HEK293 (cell line): Measurements from ENCODE around the gene KCNC2.

Source experiments
- CTCF ChIA-PET: fragments of 350-600 bp; formaldehyde crosslinking; extraction: SDS; loops from one replicate; lab custom pipeline; 2021; ENCODE audit warnings: antibody characterized with exemption; lab: Yijun Ruan, JAX
- POLR2A ChIA-PET: fragments of 300-600 bp; formaldehyde crosslinking; extraction: SDS; loops from one replicate; lab custom pipeline; 2020; ENCODE audit warnings: antibody characterized with exemption, inconsistent platforms; lab: Yijun Ruan, JAX
- H3K27ac ChIP-seq: fragments of 200-500 bp; sonication (Bioruptor generic); 2 replicates; pipeline ENCODE4 v1.5.1; 2014; ENCODE audit warnings: low read depth, low read length, control low read depth, inconsistent platforms; ENCODE audit errors: extremely low read depth
- H3K36me3 ChIP-seq, 2 experiments: fragments of 200-500 bp in 1 of 2; sonication (Bioruptor generic) in 1 of 2; 1 replicate in 1 of 2; 2 replicates in 1 of 2; pipeline ENCODE4 v1.5.1; 2014 to 2017; ENCODE audit warnings: inconsistent platforms in 2 of 2, low read length in 2 of 2; ENCODE audit not compliant: control insufficient read depth in 2 of 2, insufficient read depth in 1 of 2
- H3K4me1 ChIP-seq: fragments of 200-500 bp; sonication (Bioruptor generic); 2 replicates; pipeline ENCODE4 v1.5.1; 2014; ENCODE audit warnings: mild to moderate bottlenecking, low read length, inconsistent platforms; ENCODE audit not compliant: control insufficient read depth, insufficient read depth
- H3K4me3 ChIP-seq: 2 replicates; pipeline ENCODE4 v1.5.1; 2011; ENCODE audit warnings: low read depth, mild to moderate bottlenecking, control low read depth, low read length, moderate library complexity
- H3K9me3 ChIP-seq: fragments of 200-500 bp; sonication (Bioruptor generic); 2 replicates; pipeline ENCODE4 v1.5.1; 2014; ENCODE audit warnings: low read depth, low read length, inconsistent platforms; ENCODE audit not compliant: control insufficient read depth, insufficient read depth
- BCL11A ChIP-seq: fragments of 450-650 bp; formaldehyde crosslinking; IDR thresholded peaks from 2 replicates; pipeline ENCODE4 v1.5.1; 2016; ENCODE audit warnings: low read depth, missing biosample characterization, missing genetic modification characterization
- BCL6B ChIP-seq: fragments of 450-650 bp; formaldehyde crosslinking; IDR thresholded peaks from 2 replicates; pipeline ENCODE4 v1.5.1; 2017; ENCODE audit warnings: missing biosample characterization, missing genetic modification characterization
- KLF17 ChIP-seq: fragments of 450-650 bp; formaldehyde crosslinking; IDR thresholded peaks from 2 replicates; pipeline ENCODE4 v1.5.1; 2016; ENCODE audit warnings: missing biosample characterization, missing genetic modification characterization
- SP3 ChIP-seq: fragments of 450-650 bp; formaldehyde crosslinking; IDR thresholded peaks from 2 replicates; pipeline ENCODE4 v1.5.1; 2016; ENCODE audit warnings: missing biosample characterization, missing genetic modification characterization
- TRIM28 ChIP-seq: IDR thresholded peaks from 2 replicates; pipeline ENCODE4 v1.6.1; 2011; ENCODE audit warnings: low read length, control low read depth, borderline replicate concordance
- YY2 ChIP-seq: fragments of 450-650 bp; formaldehyde crosslinking; IDR thresholded peaks from 2 replicates; pipeline ENCODE4 v1.5.1; 2016; ENCODE audit warnings: missing biosample characterization, missing genetic modification characterization
- ZFP41 ChIP-seq: fragments of 450-650 bp; formaldehyde crosslinking; IDR thresholded peaks from 2 replicates; pipeline ENCODE4 v1.5.1; 2016; ENCODE audit warnings: missing biosample characterization, missing genetic modification characterization, borderline replicate concordance
- ZNF221 ChIP-seq: fragments of 450-650 bp; formaldehyde crosslinking; IDR thresholded peaks from 2 replicates; pipeline ENCODE4 v1.5.1; 2017; ENCODE audit warnings: missing biosample characterization, missing genetic modification characterization, borderline replicate concordance
- ZNF24 ChIP-seq: fragments of 450-650 bp; formaldehyde crosslinking; IDR thresholded peaks from 2 replicates; pipeline ENCODE4 v1.5.1; 2016; ENCODE audit warnings: missing biosample characterization, missing genetic modification characterization
- ZNF274 ChIP-seq, 2 experiments: fragments of 200-500 bp in 1 of 2; fragments of 450-650 bp in 1 of 2; sonication (Bioruptor generic) in 1 of 2; formaldehyde crosslinking in 1 of 2; IDR thresholded peaks; 2 replicates each; pipeline versions ENCODE4 v1.5.1 to v1.6.1; 2014 to 2016; ENCODE audit warnings: borderline replicate concordance in 1 of 2, inconsistent platforms in 1 of 2, low read length in 1 of 2, missing biosample characterization in 1 of 2, missing genetic modification characterization in 1 of 2
- ZNF311 ChIP-seq: fragments of 450-650 bp; formaldehyde crosslinking; IDR thresholded peaks from 2 replicates; pipeline ENCODE4 v1.5.1; 2017; ENCODE audit warnings: missing biosample characterization, missing genetic modification characterization, borderline replicate concordance
- ZNF394 ChIP-seq: fragments of 450-650 bp; formaldehyde crosslinking; IDR thresholded peaks from 2 replicates; pipeline ENCODE4 v1.5.1; 2016; ENCODE audit warnings: missing biosample characterization, missing genetic modification characterization, mild to moderate bottlenecking, moderate library complexity, borderline replicate concordance
- ZNF530 ChIP-seq: fragments of 450-650 bp; formaldehyde crosslinking; IDR thresholded peaks from 2 replicates; pipeline ENCODE4 v1.5.1; 2016; ENCODE audit warnings: low read depth, missing biosample characterization, missing genetic modification characterization
- ZNF561 ChIP-seq: fragments of 450-650 bp; IDR thresholded peaks from 2 replicates; pipeline ENCODE4 v1.5.1; 2018; ENCODE audit warnings: missing biosample characterization, missing genetic modification characterization, borderline replicate concordance
- ZNF626 ChIP-seq: fragments of 450-650 bp; sonication (Bioruptor Pico); formaldehyde crosslinking; IDR thresholded peaks from 2 replicates; pipeline ENCODE4 v1.5.1; 2018; ENCODE audit warnings: missing biosample characterization, missing genetic modification characterization, inconsistent platforms
- ZNF639 ChIP-seq: fragments of 450-650 bp; formaldehyde crosslinking; IDR thresholded peaks from 2 replicates; pipeline ENCODE4 v1.5.1; 2016; ENCODE audit warnings: missing biosample characterization, missing genetic modification characterization
- ZNF670 ChIP-seq: fragments of 450-650 bp; formaldehyde crosslinking; IDR thresholded peaks from 2 replicates; pipeline ENCODE4 v1.5.1; 2016; ENCODE audit warnings: missing biosample characterization, missing genetic modification characterization, low read depth
- ZNF768 ChIP-seq: fragments of 450-650 bp; formaldehyde crosslinking; IDR thresholded peaks from 2 replicates; pipeline ENCODE4 v1.5.1; 2018; ENCODE audit warnings: missing biosample characterization, mild to moderate bottlenecking, missing genetic modification characterization
- ZNF792 ChIP-seq: fragments of 450-650 bp; formaldehyde crosslinking; IDR thresholded peaks from 2 replicates; pipeline ENCODE4 v1.5.1; 2016; ENCODE audit warnings: missing biosample characterization, missing genetic modification characterization
- ZNF837 ChIP-seq: fragments of 450-650 bp; formaldehyde crosslinking; IDR thresholded peaks from 2 replicates; pipeline ENCODE4 v1.5.1; 2016; ENCODE audit warnings: missing biosample characterization, missing genetic modification characterization
- ZXDB ChIP-seq: fragments of 450-650 bp; formaldehyde crosslinking; IDR thresholded peaks from 2 replicates; pipeline ENCODE4 v1.5.1; 2016; ENCODE audit warnings: missing biosample characterization, missing genetic modification characterization
- TF ChIP-seq, protein P1 (sequence below): fragments of 450-650 bp; formaldehyde crosslinking; conservative IDR thresholded peaks from 2 replicates; pipeline ENCODE4 v1.5.1; 2016; ENCODE audit warnings: low read depth, missing biosample characterization, missing genetic modification characterization
- TF ChIP-seq, protein P2 (sequence below): IDR thresholded peaks from 2 replicates; pipeline ENCODE4 v1.6.1; 2011; ENCODE audit warnings: mild to moderate bottlenecking, low read depth, low read length, borderline replicate concordance

Gene KCNC2

GRCh38 chr12:75227132-75227531, 17.5 kb upstream of the KCNC2 start (continued):
- TF ChIP-seq ZNF639 (tag by site-specific recombination) (no peak), KLF17 (tag by site-specific recombination) (no peak), BCL11A (tag by site-specific recombination) (no peak)
- TF ChIP-seq, protein P1, sequence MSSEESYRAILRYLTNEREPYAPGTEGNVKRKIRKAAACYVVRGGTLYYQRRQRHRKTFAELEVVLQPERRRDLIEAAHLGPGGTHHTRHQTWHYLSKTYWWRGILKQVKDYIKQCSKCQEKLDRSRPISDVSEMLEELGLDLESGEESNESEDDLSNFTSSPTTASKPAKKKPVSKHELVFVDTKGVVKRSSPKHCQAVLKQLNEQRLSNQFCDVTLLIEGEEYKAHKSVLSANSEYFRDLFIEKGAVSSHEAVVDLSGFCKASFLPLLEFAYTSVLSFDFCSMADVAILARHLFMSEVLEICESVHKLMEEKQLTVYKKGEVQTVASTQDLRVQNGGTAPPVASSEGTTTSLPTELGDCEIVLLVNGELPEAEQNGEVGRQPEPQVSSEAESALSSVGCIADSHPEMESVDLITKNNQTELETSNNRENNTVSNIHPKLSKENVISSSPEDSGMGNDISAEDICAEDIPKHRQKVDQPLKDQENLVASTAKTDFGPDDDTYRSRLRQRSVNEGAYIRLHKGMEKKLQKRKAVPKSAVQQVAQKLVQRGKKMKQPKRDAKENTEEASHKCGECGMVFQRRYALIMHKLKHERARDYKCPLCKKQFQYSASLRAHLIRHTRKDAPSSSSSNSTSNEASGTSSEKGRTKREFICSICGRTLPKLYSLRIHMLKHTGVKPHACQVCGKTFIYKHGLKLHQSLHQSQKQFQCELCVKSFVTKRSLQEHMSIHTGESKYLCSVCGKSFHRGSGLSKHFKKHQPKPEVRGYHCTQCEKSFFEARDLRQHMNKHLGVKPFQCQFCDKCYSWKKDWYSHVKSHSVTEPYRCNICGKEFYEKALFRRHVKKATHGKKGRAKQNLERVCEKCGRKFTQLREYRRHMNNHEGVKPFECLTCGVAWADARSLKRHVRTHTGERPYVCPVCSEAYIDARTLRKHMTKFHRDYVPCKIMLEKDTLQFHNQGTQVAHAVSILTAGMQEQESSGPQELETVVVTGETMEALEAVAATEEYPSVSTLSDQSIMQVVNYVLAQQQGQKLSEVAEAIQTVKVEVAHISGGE (tag by site-specific recombination) = no peak

DNA sequence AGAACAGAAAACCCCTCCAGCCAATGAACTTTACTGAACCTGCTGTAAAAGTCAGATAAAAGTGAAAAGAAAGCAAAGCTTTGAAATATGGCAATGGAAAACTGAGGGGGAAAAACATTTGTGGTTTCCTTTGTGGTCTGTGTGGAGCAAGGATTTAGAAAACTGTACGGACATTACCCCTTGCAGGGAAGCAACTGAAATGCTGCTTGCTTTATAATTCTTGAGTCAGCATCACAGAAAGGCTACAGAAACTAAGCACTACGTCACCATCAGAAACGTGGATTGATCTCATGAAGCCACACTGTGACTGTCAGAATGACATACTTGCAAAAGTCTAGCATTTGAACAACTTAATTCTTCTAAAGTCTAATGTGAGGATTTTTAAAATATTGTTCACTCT, 2.4 kb upstream of the KCNC2 start:
- CTCF ChIA-PET = no interaction called here
- H3K36me3 ChIP-seq = no peaks in the 10 kb centered on the region
- POLR2A ChIA-PET = no interaction called here

More for the DNA sequence above, 2.4 kb upstream of the KCNC2 start:
- Histone ChIP-seq H3K9me3 (no peaks in the 10 kb centered on the region), H3K4me1 (no peaks in the 10 kb centered on the region), H3K27ac (no peak overlapping the region), H3K4me3 (no peak overlapping the region)
- TF ChIP-seq YY2 = no peak
- no peak for TF ChIP-seq ZFP41 (tag by site-specific recombination)
- no peak for TF ChIP-seq ZXDB
- no peak for TF ChIP-seq BCL6B (tag by site-specific recombination)
- TF ChIP-seq ZNF221 = no peak
- TF ChIP-seq TRIM28 = no peak
- TF ChIP-seq ZNF274 (IDR thresholded peaks at IDR 0.05; ENCODE audit: low read length) = no peak
- no peak for TF ChIP-seq ZNF274 (tag by site-specific recombination; IDR thresholded peaks at IDR 0.05; ENCODE audit: borderline replicate concordance)
- TF ChIP-seq ZNF561 = no peak
- TF ChIP-seq ZNF24 (tag by site-specific recombination) = no peak
- TF ChIP-seq ZNF530 (tag by site-specific recombination) = no peak
- no peak for TF ChIP-seq ZNF768 (tag by site-specific recombination)
- TF ChIP-seq ZNF626 (tag by site-specific recombination) = no peak
- TF ChIP-seq ZNF394 (tag by site-specific recombination) = no peak
- no peak for TF ChIP-seq ZNF670 (tag by site-specific recombination)
- TF ChIP-seq, protein P1 (tag by site-specific recombination) = no peak
- TF ChIP-seq SP3 (tag by site-specific recombination) = no peak
- no peak for TF ChIP-seq ZNF837 (tag by site-specific recombination)
- no peak for TF ChIP-seq ZNF792 (tag by site-specific recombination)
- no peak for TF ChIP-seq ZNF311 (tag by site-specific recombination)
- TF ChIP-seq, protein P2, sequence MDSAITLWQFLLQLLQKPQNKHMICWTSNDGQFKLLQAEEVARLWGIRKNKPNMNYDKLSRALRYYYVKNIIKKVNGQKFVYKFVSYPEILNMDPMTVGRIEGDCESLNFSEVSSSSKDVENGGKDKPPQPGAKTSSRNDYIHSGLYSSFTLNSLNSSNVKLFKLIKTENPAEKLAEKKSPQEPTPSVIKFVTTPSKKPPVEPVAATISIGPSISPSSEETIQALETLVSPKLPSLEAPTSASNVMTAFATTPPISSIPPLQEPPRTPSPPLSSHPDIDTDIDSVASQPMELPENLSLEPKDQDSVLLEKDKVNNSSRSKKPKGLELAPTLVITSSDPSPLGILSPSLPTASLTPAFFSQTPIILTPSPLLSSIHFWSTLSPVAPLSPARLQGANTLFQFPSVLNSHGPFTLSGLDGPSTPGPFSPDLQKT = no peak
